H1 (cell line): ENCODE measurements around the gene VAPA.

ENCODE experiments used
- CTCF ChIP-seq, 3 experiments: IDR thresholded peaks; 1 replicate in 2 of 3; 2 replicates in 1 of 3; pipeline versions ENCODE4 v1.5.1 to v1.6.1; 2011; ENCODE audit warnings: low read length in 3 of 3, mild to moderate bottlenecking in 3 of 3, inconsistent platforms in 2 of 3, low read depth in 1 of 3, moderate library complexity in 1 of 3; ENCODE audit not compliant: insufficient read depth in 1 of 3; ENCODE audit errors: control extremely low read depth in 1 of 3
- EP300 ChIP-seq, 2 experiments: IDR thresholded peaks; 1 replicate in 1 of 2; 2 replicates in 1 of 2; pipeline ENCODE4 v1.6.1; 2011 to 2012; ENCODE audit warnings: low read depth in 2 of 2, low read length in 2 of 2, mild to moderate bottlenecking in 2 of 2, borderline replicate concordance in 1 of 2, inconsistent platforms in 1 of 2, moderate library complexity in 1 of 2
- HDAC6 ChIP-seq: IDR thresholded peaks from one replicate; pipeline ENCODE4 v1.7.1; 2012; ENCODE audit warnings: low read depth, mild to moderate bottlenecking, inconsistent platforms, low read length, moderate library complexity
- MAX ChIP-seq: IDR thresholded peaks from 2 replicates; pipeline ENCODE4 v1.6.1; 2012; ENCODE audit warnings: inconsistent platforms
- SP1 ChIP-seq: IDR thresholded peaks from 2 replicates; pipeline ENCODE4 v1.6.1; 2011; ENCODE audit warnings: low read depth, low read length
- SP4 ChIP-seq: IDR thresholded peaks from 2 replicates; pipeline ENCODE4 v1.6.1; 2012; ENCODE audit warnings: low read length, inconsistent platforms
- YY1 ChIP-seq: IDR thresholded peaks from 2 replicates; pipeline ENCODE4 v1.6.1; 2011; ENCODE audit warnings: low read depth, mild to moderate bottlenecking, low read length

GRCh38 chr18:9974279-9974915, 60.6 kb downstream of the VAPA start:
- no peak for TF ChIP-seq SP4
- no peak for TF ChIP-seq SP1
- TF ChIP-seq CTCF (IDR thresholded peaks at IDR 0.05; ENCODE audit: control extremely low read depth in 1 of 3, insufficient read depth in 1 of 3, low read depth in 1 of 3, low read length in 3 of 3): no peak
- no peak for TF ChIP-seq YY1
- no peak for TF ChIP-seq HDAC6
- TF ChIP-seq MAX: no peak
- no peak for TF ChIP-seq EP300 (IDR thresholded peaks at IDR 0.05; ENCODE audit: borderline replicate concordance in 1 of 2, low read depth in 2 of 2, low read length in 2 of 2)
